ENCODE data around the gene DNAJA4.

DNA sequence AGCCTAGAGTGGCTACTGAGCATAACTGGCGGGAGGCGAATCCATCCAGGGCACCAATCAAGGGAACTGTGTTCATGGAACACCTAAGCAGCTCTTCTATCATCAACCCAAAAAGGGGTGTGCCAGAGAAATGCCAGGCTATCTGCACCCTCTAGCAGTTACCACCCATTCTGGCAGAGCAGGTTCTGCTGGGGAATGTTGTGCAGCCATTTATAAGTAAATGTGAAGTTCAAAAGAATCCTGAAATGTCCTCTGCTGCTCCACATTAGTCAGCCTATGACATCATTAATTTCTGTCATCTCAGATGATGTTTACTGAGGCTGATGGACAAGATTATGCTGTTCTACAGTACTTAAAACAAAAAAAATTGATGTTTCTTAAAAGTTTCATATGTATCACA, 27.3 kb downstream of the DNAJA4 start:
- TF ChIP-seq POLR2AphosphoS5 (IDR thresholded peaks at IDR 0.05) (no peak), POLR2A (IDR thresholded peaks at IDR 0.05) (no peak)
- TF ChIP-seq, protein P1, sequence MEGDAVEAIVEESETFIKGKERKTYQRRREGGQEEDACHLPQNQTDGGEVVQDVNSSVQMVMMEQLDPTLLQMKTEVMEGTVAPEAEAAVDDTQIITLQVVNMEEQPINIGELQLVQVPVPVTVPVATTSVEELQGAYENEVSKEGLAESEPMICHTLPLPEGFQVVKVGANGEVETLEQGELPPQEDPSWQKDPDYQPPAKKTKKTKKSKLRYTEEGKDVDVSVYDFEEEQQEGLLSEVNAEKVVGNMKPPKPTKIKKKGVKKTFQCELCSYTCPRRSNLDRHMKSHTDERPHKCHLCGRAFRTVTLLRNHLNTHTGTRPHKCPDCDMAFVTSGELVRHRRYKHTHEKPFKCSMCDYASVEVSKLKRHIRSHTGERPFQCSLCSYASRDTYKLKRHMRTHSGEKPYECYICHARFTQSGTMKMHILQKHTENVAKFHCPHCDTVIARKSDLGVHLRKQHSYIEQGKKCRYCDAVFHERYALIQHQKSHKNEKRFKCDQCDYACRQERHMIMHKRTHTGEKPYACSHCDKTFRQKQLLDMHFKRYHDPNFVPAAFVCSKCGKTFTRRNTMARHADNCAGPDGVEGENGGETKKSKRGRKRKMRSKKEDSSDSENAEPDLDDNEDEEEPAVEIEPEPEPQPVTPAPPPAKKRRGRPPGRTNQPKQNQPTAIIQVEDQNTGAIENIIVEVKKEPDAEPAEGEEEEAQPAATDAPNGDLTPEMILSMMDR (IDR thresholded peaks at IDR 0.05): no peak
